CD4-positive, CD25-positive, alpha-beta regulatory T cell (primary cell): ENCODE data around the gene RBM39. TPM values are rescaled to one million over a fixed set of nuclear protein-coding genes. Genes with fewer than 3 reads are reported as not detected.

Source experiments
- ATAC-seq, 2 donors: fragments of 150-1000 bp; cut with Tn5 transposase; one replicate each; pipeline ENCODE4 v1.10.0; 2021; ENCODE audit warnings: low read depth in 2 of 2, moderate number of reproducible peaks in 2 of 2, moderate library complexity in 1 of 2
- DNase-seq, 3 donors: peaks; one replicate each; pipeline versions ENCODE4 v3.0.0 to v3.0.0-alpha.2; 2012 to 2022; ENCODE audit warnings: mixed read lengths in 1 of 3
- H3K27ac ChIP-seq: one replicate; pipeline ENCODE4 v1.7.0; 2013; ENCODE audit warnings: mild to moderate bottlenecking, low read length; ENCODE audit not compliant: insufficient read depth, poor library complexity, severe bottlenecking
- H3K27me3 ChIP-seq: one replicate; pipeline ENCODE4 v1.7.0; 2013; ENCODE audit warnings: low read length; ENCODE audit not compliant: control insufficient read depth, insufficient read depth
- H3K36me3 ChIP-seq: one replicate; pipeline ENCODE4 v1.7.0; 2013; ENCODE audit warnings: mild to moderate bottlenecking, low read length, moderate library complexity; ENCODE audit not compliant: control insufficient read depth, insufficient read depth
- H3K4me1 ChIP-seq: 2 replicates; pipeline ENCODE4 v1.7.0; 2013; ENCODE audit warnings: mild to moderate bottlenecking, low read length; ENCODE audit not compliant: insufficient read depth, control insufficient read depth, poor library complexity, severe bottlenecking
- H3K4me3 ChIP-seq: one replicate; pipeline ENCODE4 v1.7.0; 2013; ENCODE audit warnings: low read depth, mild to moderate bottlenecking, low read length, moderate library complexity
- H3K9me3 ChIP-seq, 2 experiments: 1 replicate in 1 of 2; 2 replicates in 1 of 2; pipeline ENCODE4 v1.7.0; 2013; ENCODE audit warnings: low read length in 2 of 2, mild to moderate bottlenecking in 1 of 2, moderate library complexity in 1 of 2; ENCODE audit not compliant: control insufficient read depth in 2 of 2
- H3K27ac Mint-ChIP-seq, 3 donors: one replicate each; pipeline ENCODE4 v1.8.0; 2020 to 2022; ENCODE audit warnings: mild to moderate bottlenecking in 3 of 3, mixed read lengths in 3 of 3, moderate library complexity in 2 of 3
- H3K27me3 Mint-ChIP-seq: one replicate; pipeline ENCODE4 v1.8.0; 2022; ENCODE audit warnings: mild to moderate bottlenecking, mixed read lengths
- H3K36me3 Mint-ChIP-seq: one replicate; pipeline ENCODE4 v1.8.0; 2020; ENCODE audit warnings: mixed read lengths
- H3K4me1 Mint-ChIP-seq, 4 donors: one replicate each; pipeline ENCODE4 v1.8.0; 2020 to 2022; ENCODE audit warnings: mixed read lengths in 4 of 4, mild to moderate bottlenecking in 1 of 4
- H3K4me3 Mint-ChIP-seq, 4 donors: one replicate each; pipeline ENCODE4 v1.8.0; 2020 to 2022; ENCODE audit warnings: mild to moderate bottlenecking in 4 of 4, mixed read lengths in 4 of 4, moderate library complexity in 3 of 4
- H3K9me3 Mint-ChIP-seq, 7 donors: one replicate each; pipeline ENCODE4 v1.8.0; 2020 to 2022; ENCODE audit warnings: mixed read lengths in 7 of 7, mild to moderate bottlenecking in 3 of 7, moderate library complexity in 2 of 7
- polyA plus RNA-seq, 4 donors: library from polyadenylated mRNA; unstranded; fragments of 300-500 nt; fragmentation: Illumina TruSeq; gene quantifications; one replicate each; pipeline ENCODE4 v1.2.3, GENCODE V29; 2021
- total RNA-seq: library from RNA; stranded (reverse); gene quantifications from one replicate; pipeline ENCODE4 v1.2.3, GENCODE V29; 2022

Gene RBM39
- total and polyA plus RNA-seq, 5 donors from 2014 or later = 112 to 1,180 (median 120) TPM

- Mint-ChIP-seq H3K9me3 (no peaks in the 10 kb centered on the region), H3K4me1 (peaks cover 0 to 3% (median 0%) of the 10 kb centered on the region in 4 donors), H3K36me3 (peaks cover 37% of the 10 kb centered on the region), H3K4me3 (no peak overlapping the region), H3K27me3 (no peaks in the 10 kb centered on the region), H3K27ac (no peak overlapping the region)
- no peak overlapping the region for H3K4me3 ChIP-seq
- ATAC-seq (no peak), DNase-seq (no peak)
- H3K36me3 ChIP-seq = peaks cover 46% of the 10 kb centered on the region
- no peak overlapping the region for H3K27ac ChIP-seq
- H3K9me3 ChIP-seq = no peaks in the 10 kb centered on the region
- H3K27me3 ChIP-seq = no peaks in the 10 kb centered on the region
- H3K4me1 ChIP-seq = no peaks in the 10 kb centered on the region
Measured at GRCh38 chr20:35673884-35674283, 68.2 kb downstream of the RBM39 start.

- peaks cover 48% of the 10 kb centered on the region for H3K36me3 ChIP-seq
Measured at GRCh38 chr20:35669681-35670080, 72.4 kb downstream of the RBM39 start.

GRCh38 chr20:35669221-35669620, 72.8 kb downstream of the RBM39 start:
- H3K27me3 ChIP-seq = no peaks in the 10 kb centered on the region
- Mint-ChIP-seq H3K9me3 (no peaks in the 10 kb centered on the region), H3K4me3 (no peak overlapping the region), H3K27me3 (no peaks in the 10 kb centered on the region), H3K4me1 (peaks cover 3 to 10% (median 5%) of the 10 kb centered on the region in 4 donors), H3K27ac (no peak overlapping the region), H3K36me3 (peaks cover 47% of the 10 kb centered on the region)
- no peak overlapping the region for H3K4me3 ChIP-seq
- H3K9me3 ChIP-seq = no peaks in the 10 kb centered on the region
- peaks cover 48% of the 10 kb centered on the region for H3K36me3 ChIP-seq
- ATAC-seq (no peak), DNase-seq (no peak)
- H3K27ac ChIP-seq = no peak overlapping the region
- H3K4me1 ChIP-seq = peaks cover 10% of the 10 kb centered on the region

More at GRCh38 chr20:35669681-35670080, 72.4 kb downstream of the RBM39 start:
- ATAC-seq (no peak), DNase-seq (no peak)
- peaks cover 50% of the 10 kb centered on the region for H3K36me3 Mint-ChIP-seq
- no peaks in the 10 kb centered on the region for H3K27me3 ChIP-seq
- no peak overlapping the region for H3K4me3 Mint-ChIP-seq
- peak overlapping the region in 1 of 3 donors; percentile 43 for H3K27ac Mint-ChIP-seq
- H3K27me3 Mint-ChIP-seq = no peaks in the 10 kb centered on the region
- H3K4me1 Mint-ChIP-seq = peaks cover 3 to 10% (median 5%) of the 10 kb centered on the region in 4 donors
- H3K4me1 ChIP-seq = peaks cover 5% of the 10 kb centered on the region
- no peaks in the 10 kb centered on the region for H3K9me3 Mint-ChIP-seq
- H3K4me3 ChIP-seq = no peak overlapping the region
- no peak overlapping the region for H3K27ac ChIP-seq
- H3K9me3 ChIP-seq = no peaks in the 10 kb centered on the region

- H3K36me3 Mint-ChIP-seq = peaks cover 25% of the 10 kb centered on the region
- no peaks in the 10 kb centered on the region for H3K9me3 ChIP-seq
- H3K4me1 ChIP-seq = peaks cover 43% of the 10 kb centered on the region
- no peak overlapping the region for H3K27ac ChIP-seq
- H3K27ac Mint-ChIP-seq = peak overlapping the region in 1 of 3 donors; percentile 98
- no peaks in the 10 kb centered on the region for H3K27me3 ChIP-seq
- peaks cover 27% of the 10 kb centered on the region for H3K36me3 ChIP-seq
- no peak overlapping the region for H3K4me3 ChIP-seq
- peak overlapping the region in 2 of 4 donors; percentile 48 to 61 for H3K4me3 Mint-ChIP-seq
- no peak for DNase-seq
- ATAC-seq = no peak
- peaks cover 25 to 36% (median 31%) of the 10 kb centered on the region in 4 donors for H3K4me1 Mint-ChIP-seq
- no peaks in the 10 kb centered on the region for H3K9me3 Mint-ChIP-seq
- H3K27me3 Mint-ChIP-seq = no peaks in the 10 kb centered on the region
Measured at GRCh38 chr20:35665949-35666288, 76.1 kb downstream of the RBM39 start.

GRCh38 chr20:35664466-35665206, 77.4 kb downstream of the RBM39 start, which contains the start of the genes CPNE1 and RBM12:
Gene CPNE1, minus strand, starts transcription at chr20:35664900. Its CDS starts 31,977 bp downstream, at chr20:35632923.
Gene RBM12, minus strand, starts transcription at chr20:35664900. Its CDS starts 9,578 bp downstream, at chr20:35655322.
- H3K36me3 Mint-ChIP-seq = peaks cover 19% of the 10 kb centered on the region
- peak within 1 kb of the TSS; percentile 95 to 97 (median 96) for H3K4me3 Mint-ChIP-seq
- Histone ChIP-seq H3K36me3 (peaks cover 14% of the 10 kb centered on the region), H3K9me3 (no peaks in the 10 kb centered on the region), H3K27me3 (no peaks in the 10 kb centered on the region), H3K4me3 (peak within 1 kb of the TSS; percentile 92), H3K4me1 (peaks cover 55% of the 10 kb centered on the region), H3K27ac (peak within 1 kb of the TSS; percentile 100)
- H3K9me3 Mint-ChIP-seq = no peaks in the 10 kb centered on the region
- DNase-seq = peak; percentile 90 to 96 (median 95)
- ATAC-seq = peak; percentile 79 to 81
- peaks cover 29 to 49% (median 43%) of the 10 kb centered on the region in 4 donors for H3K4me1 Mint-ChIP-seq
- H3K27ac Mint-ChIP-seq = peak within 1 kb of the TSS; percentile 98 to 100 (median 99)
- H3K27me3 Mint-ChIP-seq = no peaks in the 10 kb centered on the region

- Histone ChIP-seq H3K4me1 (peaks cover 64% of the 10 kb centered on the region), H3K4me3 (peak overlapping the region; percentile 90), H3K27me3 (no peaks in the 10 kb centered on the region), H3K9me3 (no peaks in the 10 kb centered on the region), H3K36me3 (peaks cover 6% of the 10 kb centered on the region), H3K27ac (peak overlapping the region; percentile 100)
- ATAC-seq = peak; percentile 60 to 63
- peak; percentile 60 to 86 (median 78) for DNase-seq
- H3K4me3 Mint-ChIP-seq = peak overlapping the region; percentile 95 to 97 (median 96)
- peak overlapping the region; percentile 98 to 100 (median 99) for H3K27ac Mint-ChIP-seq
- H3K9me3 Mint-ChIP-seq = no peaks in the 10 kb centered on the region
- peaks cover 34 to 56% (median 49%) of the 10 kb centered on the region in 4 donors for H3K4me1 Mint-ChIP-seq
- H3K36me3 Mint-ChIP-seq = peaks cover 15% of the 10 kb centered on the region
- no peaks in the 10 kb centered on the region for H3K27me3 Mint-ChIP-seq
Measured at GRCh38 chr20:35663516-35664465, 78.3 kb downstream of the RBM39 start.

GRCh38 chr20:35662551-35662950, 79.5 kb downstream of the RBM39 start:
- H3K27ac ChIP-seq = peak overlapping the region; percentile 100
- H3K27me3 ChIP-seq = no peaks in the 10 kb centered on the region
- Mint-ChIP-seq H3K27ac (peak overlapping the region; percentile 98 to 100 (median 99)), H3K9me3 (no peaks in the 10 kb centered on the region), H3K27me3 (no peaks in the 10 kb centered on the region), H3K4me3 (peak overlapping the region; percentile 95 to 97 (median 96)), H3K4me1 (peaks cover 31 to 66% (median 54%) of the 10 kb centered on the region in 4 donors), H3K36me3 (peaks cover 8% of the 10 kb centered on the region)
- H3K36me3 ChIP-seq = no peaks in the 10 kb centered on the region
- H3K4me3 ChIP-seq = peak overlapping the region; percentile 90
- DNase-seq = no peak
- H3K4me1 ChIP-seq = peaks cover 76% of the 10 kb centered on the region
- no peaks in the 10 kb centered on the region for H3K9me3 ChIP-seq
- no peak for ATAC-seq
